ENCODE data around the gene CMTR1. TPM values are rescaled to one million over a fixed set of nuclear protein-coding genes. Genes with fewer than 3 reads are reported as not detected.
A peak's percentile ranks its signal among the peaks of the same experiment; 100 is the strongest.

CMTR1 gene
- total RNA-seq, 1 experiment from 2014 or later, result 37.7 TPM

GRCh38 chr6:37429352-37429750 lies 3.7 kb upstream of the CMTR1 start:
- H3K36me3 ChIP-seq (ENCODE audit: control insufficient read depth, insufficient read depth, low read length), result no peaks in the 10 kb centered on the region; the same call in 1 of the 2 replicates
- intact Hi-C loops (cut with micrococcal nuclease; ENCODE audit: unreplicated experiment) (no loop called here), in situ Hi-C loops (cut with HindIII; ENCODE audit: low pct_unique_long_range_greater_than_20kb, low sequenced_read_pairs) (no loop called here)
- TF ChIP-seq TCF7L2 (IDR thresholded peaks at IDR 0.05; ENCODE audit: low read depth, low read length) (no peak), SIN3A (IDR thresholded peaks at IDR 0.05; ENCODE audit: borderline replicate concordance, insufficient read depth, low read depth, low read length) (no peak), POLR2AphosphoS5 (IDR thresholded peaks at IDR 0.05; ENCODE audit: low read depth, low read length) (no peak), REST (IDR thresholded peaks at IDR 0.05; ENCODE audit: insufficient read depth in 1 of 2, low read depth in 2 of 2, low read length in 1 of 2) (no peak), CTCF (IDR thresholded peaks at IDR 0.05) (no peak)
- DNase-seq (ENCODE audit: low read depth, low spot score) (no peak), ATAC-seq (no peak)
- no TSS peak for BruUV-seq (replicated peaks)
- H3K9me3 ChIP-seq (ENCODE audit: control insufficient read depth, insufficient read depth, low read depth, low read length), result no peaks in the 10 kb centered on the region
- no peak overlapping the region for H3K27ac ChIP-seq (ENCODE audit: low read length)
- H3K4me3 ChIP-seq (ENCODE audit: low read depth in 2 of 2, low read length in 2 of 2), result no peak overlapping the region
- peaks cover 9% of the 10 kb centered on the region for H3K4me1 ChIP-seq (ENCODE audit: control insufficient read depth, insufficient read depth, low read length)
- no peaks in the 10 kb centered on the region; the same call in 1 of the 2 replicates for H3K27me3 ChIP-seq (ENCODE audit: control insufficient read depth, insufficient read depth, low read length)
- ChIA-PET POLR2A (interaction anchor here (0.5 kb wide), 1 partner anchor 104 kb away, joined by 3 read pairs; no protein-coding TSS in a partner anchor), CTCF (no interaction called here)

- ChIA-PET POLR2A (interaction anchor here (0.6 kb wide), 1 partner anchor 22 kb away, joined by 3 read pairs; no protein-coding TSS in a partner anchor), CTCF (no interaction called here)
- TF ChIP-seq REST (IDR thresholded peaks at IDR 0.05; ENCODE audit: insufficient read depth in 1 of 2, low read depth in 2 of 2, low read length in 1 of 2) (no peak), TCF7L2 (IDR thresholded peaks at IDR 0.05; ENCODE audit: low read depth, low read length) (no peak), CTCF (IDR thresholded peaks at IDR 0.05) (no peak), POLR2AphosphoS5 (IDR thresholded peaks at IDR 0.05; ENCODE audit: low read depth, low read length) (no peak), SIN3A (IDR thresholded peaks at IDR 0.05; ENCODE audit: borderline replicate concordance, insufficient read depth, low read depth, low read length) (no peak)
- intact Hi-C loops (cut with micrococcal nuclease; ENCODE audit: unreplicated experiment) (no loop called here), in situ Hi-C loops (cut with HindIII; ENCODE audit: low pct_unique_long_range_greater_than_20kb, low sequenced_read_pairs) (no loop called here)
- H3K27me3 ChIP-seq (ENCODE audit: control insufficient read depth, insufficient read depth, low read length), result no peaks in the 10 kb centered on the region; the same call in 1 of the 2 replicates
- H3K27ac ChIP-seq (ENCODE audit: low read length), result peak overlapping the region; percentile 96
- H3K4me3 ChIP-seq (ENCODE audit: low read depth in 2 of 2, low read length in 2 of 2), result peak overlapping the region; percentile 90 to 97
- ATAC-seq (peak; percentile 48), DNase-seq (ENCODE audit: low read depth, low spot score) (no peak)
- no peaks in the 10 kb centered on the region for H3K9me3 ChIP-seq (ENCODE audit: control insufficient read depth, insufficient read depth, low read depth, low read length)
- H3K4me1 ChIP-seq (ENCODE audit: control insufficient read depth, insufficient read depth, low read length), result peaks cover 10% of the 10 kb centered on the region
- H3K36me3 ChIP-seq (ENCODE audit: control insufficient read depth, insufficient read depth, low read length), result peaks cover 6% of the 10 kb centered on the region
- no TSS peak for BruUV-seq (replicated peaks)
These were observed 468 bp upstream of the CMTR1 start for GRCh38 chr6:37432590-37432915.

Measured in Panc1 (cell line).